Airway epithelial cell (primary cell): ENCODE results near the gene TTC22. TPM values are rescaled to one million over a fixed set of nuclear protein-coding genes. Genes with fewer than 3 reads are reported as not detected.

Source experiments
- total RNA-seq: library from RNA; depleted of rRNA; stranded (reverse); fragments of >200 nt; gene quantifications from 2 replicates; pipeline ENCODE4 v1.2.3, GENCODE V29; 2015

The TTC22 gene
- total RNA-seq: 18.1 and 20.2 TPM in 2 replicates

GRCh38 chr1:54800899-54801759, at the start of gene TTC22:
TTC22 (minus strand) TSS chr1:54801323; CDS start chr1:54801163, 160 bp downstream.

GRCh38 chr1:54764133-54764921, 36.8 kb downstream of the TTC22 start, which contains the start of gene PARS2:
PARS2 (minus strand) TSS chr1:54764523; CDS start chr1:54759161, 5,362 bp downstream.

Other genes with a start within 250 kb of the TTC22 start
- not detected in 2 replicates for gene FAM151A, start 177.8 kb downstream of the TTC22 start, total RNA-seq
- not detected in 2 replicates for gene MROH7, start 159.5 kb downstream of the TTC22 start, total RNA-seq
- 21.6 and 26.2 TPM in 2 replicates for gene TTC4, start 85.5 kb downstream of the TTC22 start, total RNA-seq
- gene PARS2, start 36.8 kb downstream of the TTC22 start, total RNA-seq: 5.5 and 6.6 TPM in 2 replicates
- 420 and 515 TPM in 2 replicates for gene DHCR24, start 85.9 kb upstream of the TTC22 start, total RNA-seq
- gene TMEM61, start 179.3 kb upstream of the TTC22 start, total RNA-seq: 0.85 and 1.5 TPM in 2 replicates
- gene BSND, start 197.6 kb upstream of the TTC22 start, total RNA-seq: not detected in 2 replicates
- 93.0 and 125 TPM in 2 replicates for gene PCSK9, start 238.2 kb upstream of the TTC22 start, total RNA-seq